ENCODE results near the gene TRMT61B. TPM values are rescaled to one million over a fixed set of nuclear protein-coding genes. Genes with fewer than 3 reads are reported as not detected.

TRMT61B gene
- total and polyA plus RNA-seq, 10 of the 15 experiments (the other 5 are each of a cell fraction or from before 2014, with no cell fraction given): 12.8 to 23.7 (median 18.1) TPM

DNA sequence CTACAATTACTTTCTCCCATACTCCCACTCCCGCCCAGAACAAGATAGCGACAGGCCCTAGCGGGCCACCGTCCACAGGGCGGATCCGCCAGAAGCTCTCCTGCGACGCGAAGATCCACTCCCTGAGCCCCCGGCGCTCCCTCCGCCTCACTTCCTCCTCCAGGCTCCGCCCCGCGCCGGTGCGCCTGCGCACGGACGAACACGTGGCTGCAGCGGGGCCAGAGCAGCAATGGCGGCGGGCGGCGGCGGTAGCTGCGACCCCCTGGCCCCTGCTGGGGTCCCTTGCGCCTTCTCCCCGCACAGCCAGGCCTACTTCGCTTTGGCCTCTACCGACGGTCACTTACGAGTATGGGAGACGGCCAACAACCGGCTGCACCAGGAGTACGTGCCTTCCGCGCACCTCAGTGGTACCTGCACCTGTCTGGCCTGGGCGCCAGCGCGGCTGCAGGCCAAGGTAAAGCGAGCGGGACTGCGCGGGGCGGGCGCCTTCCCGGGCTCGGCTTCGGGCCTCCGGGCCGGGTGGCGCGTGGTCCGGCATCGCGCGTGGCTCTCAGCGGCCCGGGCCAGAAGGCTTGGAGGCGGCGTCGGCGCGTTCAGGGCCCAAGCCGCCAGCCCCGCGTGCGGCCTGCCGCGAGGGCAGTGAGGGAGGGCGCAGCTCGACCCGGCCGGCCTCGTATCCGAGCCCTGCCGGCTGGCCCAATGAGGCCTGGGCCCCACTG, 24.5 kb upstream of the TRMT61B start, which contains the start of gene WDR43 (continued):
- TF ChIP-seq, protein P1, sequence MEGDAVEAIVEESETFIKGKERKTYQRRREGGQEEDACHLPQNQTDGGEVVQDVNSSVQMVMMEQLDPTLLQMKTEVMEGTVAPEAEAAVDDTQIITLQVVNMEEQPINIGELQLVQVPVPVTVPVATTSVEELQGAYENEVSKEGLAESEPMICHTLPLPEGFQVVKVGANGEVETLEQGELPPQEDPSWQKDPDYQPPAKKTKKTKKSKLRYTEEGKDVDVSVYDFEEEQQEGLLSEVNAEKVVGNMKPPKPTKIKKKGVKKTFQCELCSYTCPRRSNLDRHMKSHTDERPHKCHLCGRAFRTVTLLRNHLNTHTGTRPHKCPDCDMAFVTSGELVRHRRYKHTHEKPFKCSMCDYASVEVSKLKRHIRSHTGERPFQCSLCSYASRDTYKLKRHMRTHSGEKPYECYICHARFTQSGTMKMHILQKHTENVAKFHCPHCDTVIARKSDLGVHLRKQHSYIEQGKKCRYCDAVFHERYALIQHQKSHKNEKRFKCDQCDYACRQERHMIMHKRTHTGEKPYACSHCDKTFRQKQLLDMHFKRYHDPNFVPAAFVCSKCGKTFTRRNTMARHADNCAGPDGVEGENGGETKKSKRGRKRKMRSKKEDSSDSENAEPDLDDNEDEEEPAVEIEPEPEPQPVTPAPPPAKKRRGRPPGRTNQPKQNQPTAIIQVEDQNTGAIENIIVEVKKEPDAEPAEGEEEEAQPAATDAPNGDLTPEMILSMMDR (IDR thresholded peaks at IDR 0.05 in 2 of 3, conservative IDR thresholded peaks at IDR 0.05 in 1 of 3; ENCODE audit: control insufficient read depth in 2 of 3, extremely low read depth in 1 of 3, insufficient read depth in 1 of 3, low read depth in 3 of 3, low read length in 3 of 3): no peak
- TF ChIP-seq IKZF2 (IDR thresholded peaks at IDR 0.05): no peak
- peak in 1 of 2 experiments; percentile 32; a peak in 1 of 4 replicates for TF ChIP-seq EP300 (IDR thresholded peaks at IDR 0.05; ENCODE audit: borderline replicate concordance in 1 of 2, control insufficient read depth in 1 of 2, low read depth in 2 of 2, low read length in 2 of 2)
- no peak for TF ChIP-seq CBX3 (IDR thresholded peaks at IDR 0.05; ENCODE audit: borderline replicate concordance, low read depth)
- TF ChIP-seq TAF1 (IDR thresholded peaks at IDR 0.05; ENCODE audit: borderline replicate concordance, low read depth, low read length): peak; percentile 95
- TF ChIP-seq, protein P2, sequence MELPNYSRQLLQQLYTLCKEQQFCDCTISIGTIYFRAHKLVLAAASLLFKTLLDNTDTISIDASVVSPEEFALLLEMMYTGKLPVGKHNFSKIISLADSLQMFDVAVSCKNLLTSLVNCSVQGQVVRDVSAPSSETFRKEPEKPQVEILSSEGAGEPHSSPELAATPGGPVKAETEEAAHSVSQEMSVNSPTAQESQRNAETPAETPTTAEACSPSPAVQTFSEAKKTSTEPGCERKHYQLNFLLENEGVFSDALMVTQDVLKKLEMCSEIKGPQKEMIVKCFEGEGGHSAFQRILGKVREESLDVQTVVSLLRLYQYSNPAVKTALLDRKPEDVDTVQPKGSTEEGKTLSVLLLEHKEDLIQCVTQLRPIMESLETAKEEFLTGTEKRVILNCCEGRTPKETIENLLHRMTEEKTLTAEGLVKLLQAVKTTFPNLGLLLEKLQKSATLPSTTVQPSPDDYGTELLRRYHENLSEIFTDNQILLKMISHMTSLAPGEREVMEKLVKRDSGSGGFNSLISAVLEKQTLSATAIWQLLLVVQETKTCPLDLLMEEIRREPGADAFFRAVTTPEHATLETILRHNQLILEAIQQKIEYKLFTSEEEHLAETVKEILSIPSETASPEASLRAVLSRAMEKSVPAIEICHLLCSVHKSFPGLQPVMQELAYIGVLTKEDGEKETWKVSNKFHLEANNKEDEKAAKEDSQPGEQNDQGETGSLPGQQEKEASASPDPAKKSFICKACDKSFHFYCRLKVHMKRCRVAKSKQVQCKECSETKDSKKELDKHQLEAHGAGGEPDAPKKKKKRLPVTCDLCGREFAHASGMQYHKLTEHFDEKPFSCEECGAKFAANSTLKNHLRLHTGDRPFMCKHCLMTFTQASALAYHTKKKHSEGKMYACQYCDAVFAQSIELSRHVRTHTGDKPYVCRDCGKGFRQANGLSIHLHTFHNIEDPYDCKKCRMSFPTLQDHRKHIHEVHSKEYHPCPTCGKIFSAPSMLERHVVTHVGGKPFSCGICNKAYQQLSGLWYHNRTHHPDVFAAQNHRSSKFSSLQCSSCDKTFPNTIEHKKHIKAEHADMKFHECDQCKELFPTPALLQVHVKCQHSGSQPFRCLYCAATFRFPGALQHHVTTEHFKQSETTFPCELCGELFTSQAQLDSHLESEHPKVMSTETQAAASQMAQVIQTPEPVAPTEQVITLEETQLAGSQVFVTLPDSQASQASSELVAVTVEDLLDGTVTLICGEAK (IDR thresholded peaks at IDR 0.05; ENCODE audit: borderline replicate concordance): peak; percentile 62; the same call in 1 of the 2 replicates
- no peak for TF ChIP-seq NFIC (IDR thresholded peaks at IDR 0.05; ENCODE audit: low read depth, low read length)
- TF ChIP-seq, protein P3, sequence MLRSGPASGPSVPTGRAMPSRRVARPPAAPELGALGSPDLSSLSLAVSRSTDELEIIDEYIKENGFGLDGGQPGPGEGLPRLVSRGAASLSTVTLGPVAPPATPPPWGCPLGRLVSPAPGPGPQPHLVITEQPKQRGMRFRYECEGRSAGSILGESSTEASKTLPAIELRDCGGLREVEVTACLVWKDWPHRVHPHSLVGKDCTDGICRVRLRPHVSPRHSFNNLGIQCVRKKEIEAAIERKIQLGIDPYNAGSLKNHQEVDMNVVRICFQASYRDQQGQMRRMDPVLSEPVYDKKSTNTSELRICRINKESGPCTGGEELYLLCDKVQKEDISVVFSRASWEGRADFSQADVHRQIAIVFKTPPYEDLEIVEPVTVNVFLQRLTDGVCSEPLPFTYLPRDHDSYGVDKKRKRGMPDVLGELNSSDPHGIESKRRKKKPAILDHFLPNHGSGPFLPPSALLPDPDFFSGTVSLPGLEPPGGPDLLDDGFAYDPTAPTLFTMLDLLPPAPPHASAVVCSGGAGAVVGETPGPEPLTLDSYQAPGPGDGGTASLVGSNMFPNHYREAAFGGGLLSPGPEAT (IDR thresholded peaks at IDR 0.05; ENCODE audit: low read depth): peak; percentile 83; the same call in 1 of the 2 replicates
- TF ChIP-seq, protein P4, sequence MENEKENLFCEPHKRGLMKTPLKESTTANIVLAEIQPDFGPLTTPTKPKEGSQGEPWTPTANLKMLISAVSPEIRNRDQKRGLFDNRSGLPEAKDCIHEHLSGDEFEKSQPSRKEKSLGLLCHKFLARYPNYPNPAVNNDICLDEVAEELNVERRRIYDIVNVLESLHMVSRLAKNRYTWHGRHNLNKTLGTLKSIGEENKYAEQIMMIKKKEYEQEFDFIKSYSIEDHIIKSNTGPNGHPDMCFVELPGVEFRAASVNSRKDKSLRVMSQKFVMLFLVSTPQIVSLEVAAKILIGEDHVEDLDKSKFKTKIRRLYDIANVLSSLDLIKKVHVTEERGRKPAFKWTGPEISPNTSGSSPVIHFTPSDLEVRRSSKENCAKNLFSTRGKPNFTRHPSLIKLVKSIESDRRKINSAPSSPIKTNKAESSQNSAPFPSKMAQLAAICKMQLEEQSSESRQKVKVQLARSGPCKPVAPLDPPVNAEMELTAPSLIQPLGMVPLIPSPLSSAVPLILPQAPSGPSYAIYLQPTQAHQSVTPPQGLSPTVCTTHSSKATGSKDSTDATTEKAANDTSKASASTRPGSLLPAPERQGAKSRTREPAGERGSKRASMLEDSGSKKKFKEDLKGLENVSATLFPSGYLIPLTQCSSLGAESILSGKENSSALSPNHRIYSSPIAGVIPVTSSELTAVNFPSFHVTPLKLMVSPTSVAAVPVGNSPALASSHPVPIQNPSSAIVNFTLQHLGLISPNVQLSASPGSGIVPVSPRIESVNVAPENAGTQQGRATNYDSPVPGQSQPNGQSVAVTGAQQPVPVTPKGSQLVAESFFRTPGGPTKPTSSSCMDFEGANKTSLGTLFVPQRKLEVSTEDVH (IDR thresholded peaks at IDR 0.05; ENCODE audit: low read depth, partially characterized antibody): no peak
- no peak for TF ChIP-seq KAT2A (conservative IDR thresholded peaks at IDR 0.05; ENCODE audit: control insufficient read depth, low read depth, low read length)
- TF ChIP-seq, protein P5, sequence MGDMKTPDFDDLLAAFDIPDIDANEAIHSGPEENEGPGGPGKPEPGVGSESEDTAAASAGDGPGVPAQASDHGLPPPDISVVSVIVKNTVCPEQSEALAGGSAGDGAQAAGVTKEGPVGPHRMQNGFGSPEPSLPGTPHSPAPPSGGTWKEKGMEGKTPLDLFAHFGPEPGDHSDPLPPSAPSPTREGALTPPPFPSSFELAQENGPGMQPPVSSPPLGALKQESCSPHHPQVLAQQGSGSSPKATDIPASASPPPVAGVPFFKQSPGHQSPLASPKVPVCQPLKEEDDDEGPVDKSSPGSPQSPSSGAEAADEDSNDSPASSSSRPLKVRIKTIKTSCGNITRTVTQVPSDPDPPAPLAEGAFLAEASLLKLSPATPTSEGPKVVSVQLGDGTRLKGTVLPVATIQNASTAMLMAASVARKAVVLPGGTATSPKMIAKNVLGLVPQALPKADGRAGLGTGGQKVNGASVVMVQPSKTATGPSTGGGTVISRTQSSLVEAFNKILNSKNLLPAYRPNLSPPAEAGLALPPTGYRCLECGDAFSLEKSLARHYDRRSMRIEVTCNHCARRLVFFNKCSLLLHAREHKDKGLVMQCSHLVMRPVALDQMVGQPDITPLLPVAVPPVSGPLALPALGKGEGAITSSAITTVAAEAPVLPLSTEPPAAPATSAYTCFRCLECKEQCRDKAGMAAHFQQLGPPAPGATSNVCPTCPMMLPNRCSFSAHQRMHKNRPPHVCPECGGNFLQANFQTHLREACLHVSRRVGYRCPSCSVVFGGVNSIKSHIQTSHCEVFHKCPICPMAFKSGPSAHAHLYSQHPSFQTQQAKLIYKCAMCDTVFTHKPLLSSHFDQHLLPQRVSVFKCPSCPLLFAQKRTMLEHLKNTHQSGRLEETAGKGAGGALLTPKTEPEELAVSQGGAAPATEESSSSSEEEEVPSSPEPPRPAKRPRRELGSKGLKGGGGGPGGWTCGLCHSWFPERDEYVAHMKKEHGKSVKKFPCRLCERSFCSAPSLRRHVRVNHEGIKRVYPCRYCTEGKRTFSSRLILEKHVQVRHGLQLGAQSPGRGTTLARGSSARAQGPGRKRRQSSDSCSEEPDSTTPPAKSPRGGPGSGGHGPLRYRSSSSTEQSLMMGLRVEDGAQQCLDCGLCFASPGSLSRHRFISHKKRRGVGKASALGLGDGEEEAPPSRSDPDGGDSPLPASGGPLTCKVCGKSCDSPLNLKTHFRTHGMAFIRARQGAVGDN (IDR thresholded peaks at IDR 0.05): no peak
- TF ChIP-seq RBBP5 (conservative IDR thresholded peaks at IDR 0.05): no peak
- TF ChIP-seq NBN (IDR thresholded peaks at IDR 0.05): 0 out of 2 replicates have a peak, but pooled peaks have one; percentile 0

Data from GM12878 (cell line).